Mucosa of rectum (tissue), 2 donors: Measurements from ENCODE around the gene NOCT.
"Not testable (repeated sequence)": the region's sequence is repeated elsewhere in the genome, so short reads cannot be mapped to it uniquely, and the experiment has no call there.

Experiments used
- H3K27ac ChIP-seq, 2 donors: one replicate each; pipeline ENCODE4 v1.7.0; 2013; ENCODE audit warnings: inconsistent platforms in 2 of 2, low read depth in 2 of 2, low read length in 2 of 2
- H3K27me3 ChIP-seq, 2 donors: one replicate each; pipeline ENCODE4 v1.7.0; 2013; ENCODE audit warnings: low read length in 2 of 2; ENCODE audit not compliant: control insufficient read depth in 2 of 2, insufficient read depth in 2 of 2
- H3K36me3 ChIP-seq, 2 donors: one replicate each; pipeline ENCODE4 v1.7.0; 2013; ENCODE audit warnings: low read length in 2 of 2; ENCODE audit not compliant: control insufficient read depth in 2 of 2, insufficient read depth in 2 of 2
- H3K4me1 ChIP-seq, 2 donors: one replicate each; pipeline ENCODE4 v1.7.0; 2013; ENCODE audit warnings: low read length in 2 of 2, mild to moderate bottlenecking in 1 of 2; ENCODE audit not compliant: control insufficient read depth in 2 of 2, insufficient read depth in 2 of 2
- H3K4me3 ChIP-seq, 2 donors: one replicate each; pipeline ENCODE4 v1.7.0; 2013; ENCODE audit warnings: low read length in 2 of 2
- H3K9ac ChIP-seq, 2 donors: one replicate each; pipeline ENCODE4 v1.7.0; 2013; ENCODE audit warnings: low read length in 2 of 2, low read depth in 1 of 2, mild to moderate bottlenecking in 1 of 2
- H3K9me3 ChIP-seq, 2 donors: one replicate each; pipeline ENCODE4 v1.7.0; 2013; ENCODE audit warnings: low read length in 2 of 2; ENCODE audit not compliant: control insufficient read depth in 2 of 2
- donor health status: healthy.
- donor health status: Normal muscosa, but diverticular disease.

The NOCT gene

GRCh38 chr4:138981930-138982390 is 33.6 kb upstream of the NOCT start:
- Histone ChIP-seq H3K9ac (no peak overlapping the region), H3K4me1 (no peaks in the 10 kb centered on the region), H3K27ac (no peak overlapping the region), H3K9me3 (no peaks in the 10 kb centered on the region), H3K27me3 (no peaks in the 10 kb centered on the region), H3K36me3 (no peaks in the 10 kb centered on the region), H3K4me3 (no peak overlapping the region)

GRCh38 chr4:138982754-138983153 is 32.8 kb upstream of the NOCT start:
- Histone ChIP-seq H3K9me3 (no peaks in the 10 kb centered on the region), H3K4me1 (no peaks in the 10 kb centered on the region), H3K36me3 (no peaks in the 10 kb centered on the region), H3K27ac (no peak overlapping the region), H3K9ac (no peak overlapping the region), H3K4me3 (no peak overlapping the region), H3K27me3 (no peaks in the 10 kb centered on the region)

- Histone ChIP-seq H3K9ac (no peak overlapping the region), H3K36me3 (no peaks in the 10 kb centered on the region), H3K27me3 (no peaks in the 10 kb centered on the region), H3K4me1 (no peaks in the 10 kb centered on the region), H3K9me3 (no peaks in the 10 kb centered on the region), H3K27ac (no peak overlapping the region), H3K4me3 (no peak overlapping the region)
Observed at GRCh38 chr4:138983690-138984089, 31.9 kb upstream of the NOCT start.

- Histone ChIP-seq H3K4me3 (no peak overlapping the region), H3K4me1 (no peaks in the 10 kb centered on the region), H3K36me3 (no peaks in the 10 kb centered on the region), H3K9me3 (no peaks in the 10 kb centered on the region), H3K27ac (no peak overlapping the region), H3K27me3 (no peaks in the 10 kb centered on the region), H3K9ac (no peak overlapping the region)
Observed at GRCh38 chr4:138984647-138985046, 30.9 kb upstream of the NOCT start.

- H3K9me3 ChIP-seq: no peaks in the 10 kb centered on the region
- peaks cover 0 to 2% of the 10 kb centered on the region in 2 donors for H3K27me3 ChIP-seq
- no peak overlapping the region for H3K4me3 ChIP-seq
- no peak overlapping the region for H3K27ac ChIP-seq
- H3K4me1 ChIP-seq: no peaks in the 10 kb centered on the region
- H3K36me3 ChIP-seq: no peaks in the 10 kb centered on the region
- no peak overlapping the region for H3K9ac ChIP-seq
Observed at GRCh38 chr4:138992676-138993075, 22.9 kb upstream of the NOCT start.

- Histone ChIP-seq H3K27me3 (peaks cover 0 to 2% of the 10 kb centered on the region in 2 donors), H3K9me3 (no peaks in the 10 kb centered on the region), H3K4me3 (no peak overlapping the region), H3K27ac (no peak overlapping the region), H3K4me1 (no peaks in the 10 kb centered on the region), H3K36me3 (no peaks in the 10 kb centered on the region), H3K9ac (no peak overlapping the region)
Observed at GRCh38 chr4:138996090-138996489, 19.5 kb upstream of the NOCT start.

GRCh38 chr4:138999666-139000065 is 15.9 kb upstream of the NOCT start:
- no peaks in the 10 kb centered on the region for H3K36me3 ChIP-seq
- no peak overlapping the region for H3K9ac ChIP-seq
- H3K27me3 ChIP-seq: peaks cover 0 to 2% of the 10 kb centered on the region in 2 donors
- H3K27ac ChIP-seq: no peak overlapping the region
- H3K4me1 ChIP-seq: no peaks in the 10 kb centered on the region
- H3K4me3 ChIP-seq: no peak overlapping the region
- no peaks in the 10 kb centered on the region for H3K9me3 ChIP-seq

GRCh38 chr4:139000134-139000533 is 15.4 kb upstream of the NOCT start:
- not testable (repeated sequence) for H3K9me3 ChIP-seq, H3K9ac ChIP-seq, H3K27ac ChIP-seq, H3K36me3 ChIP-seq, H3K27me3 ChIP-seq, H3K4me3 ChIP-seq, H3K4me1 ChIP-seq

- H3K9ac ChIP-seq, H3K27me3 ChIP-seq, H3K27ac ChIP-seq, H3K9me3 ChIP-seq, H3K4me3 ChIP-seq, H3K36me3 ChIP-seq, H3K4me1 ChIP-seq: not testable (repeated sequence)
Observed at GRCh38 chr4:139001430-139001829, 14.2 kb upstream of the NOCT start.

GRCh38 chr4:139003668-139004067 is 11.9 kb upstream of the NOCT start:
- H3K27me3 ChIP-seq, H3K9ac ChIP-seq, H3K4me3 ChIP-seq, H3K36me3 ChIP-seq, H3K27ac ChIP-seq, H3K4me1 ChIP-seq, H3K9me3 ChIP-seq: not testable (repeated sequence)

- Histone ChIP-seq H3K9ac (no peak overlapping the region), H3K27ac (no peak overlapping the region), H3K9me3 (no peaks in the 10 kb centered on the region), H3K27me3 (no peaks in the 10 kb centered on the region), H3K4me1 (no peaks in the 10 kb centered on the region), H3K36me3 (no peaks in the 10 kb centered on the region), H3K4me3 (no peak overlapping the region)
Observed at GRCh38 chr4:139005774-139006173, 9.8 kb upstream of the NOCT start.
